H9 (cell line): ENCODE results near the gene CCDC154. TPM values are rescaled to one million over a fixed set of nuclear protein-coding genes. Genes with fewer than 3 reads are reported as not detected.

Source experiments
- DNase-seq: peaks from one replicate; pipeline ENCODE4 v3.0.0-alpha.2; 2017
- H2AFZ ChIP-seq: one replicate; pipeline ENCODE4 v1.6.1; 2013; ENCODE audit warnings: mild to moderate bottlenecking, low read length, control low read depth, moderate library complexity
- H2AK5ac ChIP-seq: 2 replicates; pipeline ENCODE4 v1.6.1; 2013; ENCODE audit warnings: low read length, control low read depth, mixed read lengths; ENCODE audit not compliant: insufficient read length
- H2BK120ac ChIP-seq: one replicate; pipeline ENCODE4 v1.6.1; 2013; ENCODE audit warnings: low read depth, mild to moderate bottlenecking, low read length, control low read depth, inconsistent platforms; ENCODE audit not compliant: poor library complexity, severe bottlenecking
- H2BK12ac ChIP-seq: 2 replicates; pipeline ENCODE4 v1.6.1; 2013; ENCODE audit warnings: low read length, control low read depth, mixed read lengths, low read depth; ENCODE audit not compliant: insufficient read length
- H2BK15ac ChIP-seq: 2 replicates; pipeline ENCODE4 v1.6.1; 2013; ENCODE audit warnings: low read depth, low read length, control low read depth
- H2BK20ac ChIP-seq: one replicate; pipeline ENCODE4 v1.6.1; 2013; ENCODE audit warnings: low read depth, mild to moderate bottlenecking, low read length, control low read depth, inconsistent platforms; ENCODE audit not compliant: poor library complexity, severe bottlenecking
- H2BK5ac ChIP-seq: 2 replicates; pipeline ENCODE4 v1.6.1; 2013; ENCODE audit warnings: low read length, control low read depth, mixed read lengths; ENCODE audit not compliant: insufficient read length
- H3K14ac ChIP-seq: 2 replicates; pipeline ENCODE4 v1.6.1; 2013; ENCODE audit warnings: low read length, control low read depth; ENCODE audit not compliant: insufficient read depth
- H3K18ac ChIP-seq: 2 replicates; pipeline ENCODE4 v1.6.1; 2013; ENCODE audit warnings: low read depth, mild to moderate bottlenecking, mixed read lengths, low read length, control low read depth; ENCODE audit not compliant: insufficient read length
- H3K23ac ChIP-seq: 2 replicates; pipeline ENCODE4 v1.6.1; 2013; ENCODE audit warnings: low read length, control low read depth, mixed read lengths, low read depth; ENCODE audit not compliant: insufficient read length
- H3K23me2 ChIP-seq: 2 replicates; pipeline ENCODE4 v1.6.1; 2013; ENCODE audit warnings: low read depth, mild to moderate bottlenecking, mixed read lengths, low read length, control low read depth; ENCODE audit not compliant: insufficient read length, poor library complexity, severe bottlenecking
- H3K27ac ChIP-seq: 2 replicates; pipeline ENCODE4 v1.5.1; 2013; ENCODE audit warnings: low read length, control low read depth, mixed read lengths, low read depth; ENCODE audit not compliant: insufficient read length
- H3K27me3 ChIP-seq: 2 replicates; pipeline ENCODE4 v1.6.1; 2013; ENCODE audit warnings: low read length, control low read depth, inconsistent platforms; ENCODE audit not compliant: insufficient read depth
- H3K4ac ChIP-seq: 2 replicates; pipeline ENCODE4 v1.6.1; 2013; ENCODE audit warnings: low read depth, mild to moderate bottlenecking, control low read depth, inconsistent platforms, low read length, moderate library complexity
- H3K4me1 ChIP-seq: 2 replicates; pipeline ENCODE4 v1.6.1; 2013; ENCODE audit warnings: low read length, control low read depth, inconsistent platforms; ENCODE audit not compliant: insufficient read depth
- H3K4me2 ChIP-seq: 2 replicates; pipeline ENCODE4 v1.6.1; 2013; ENCODE audit warnings: low read length, control low read depth, mixed read lengths; ENCODE audit not compliant: insufficient read length, insufficient read depth
- H3K56ac ChIP-seq: 2 replicates; pipeline ENCODE4 v1.6.1; 2013; ENCODE audit warnings: low read depth, mild to moderate bottlenecking, mixed read lengths, low read length, control low read depth; ENCODE audit not compliant: insufficient read length
- H3K79me1 ChIP-seq: 2 replicates; pipeline ENCODE4 v1.6.1; 2013; ENCODE audit warnings: low read depth, mild to moderate bottlenecking, moderate library complexity, low read length, control low read depth, inconsistent platforms; ENCODE audit not compliant: insufficient read depth, poor library complexity, severe bottlenecking
- H3K79me2 ChIP-seq: 2 replicates; pipeline ENCODE4 v1.6.1; 2013; ENCODE audit warnings: low read length, control low read depth, inconsistent platforms; ENCODE audit not compliant: insufficient read depth
- H3K9ac ChIP-seq: 2 replicates; pipeline ENCODE4 v1.6.1; 2013; ENCODE audit warnings: low read length, control low read depth, mixed read lengths; ENCODE audit not compliant: insufficient read length; ENCODE audit errors: extremely low read depth
- H3K9me3 ChIP-seq: one replicate; pipeline ENCODE4 v1.6.1; 2013; ENCODE audit warnings: low read depth, low read length, inconsistent platforms; ENCODE audit not compliant: control insufficient read depth
- H3T11ph ChIP-seq: one replicate; pipeline ENCODE4 v1.6.1; 2013; ENCODE audit warnings: mild to moderate bottlenecking, low read length, control low read depth, inconsistent platforms
- H4K20me1 ChIP-seq: one replicate; pipeline ENCODE4 v1.6.1; 2013; ENCODE audit not compliant: control insufficient read depth, insufficient read length, insufficient read depth
- H4K5ac ChIP-seq: 2 replicates; pipeline ENCODE4 v1.6.1; 2013; ENCODE audit warnings: low read depth, mild to moderate bottlenecking, mixed read lengths, low read length, control low read depth; ENCODE audit not compliant: insufficient read length
- H4K8ac ChIP-seq: replicated peaks from 2 replicates; pipeline ENCODE4 v1.6.1; 2013; ENCODE audit warnings: low read length, control low read depth, mixed read lengths, low read depth; ENCODE audit not compliant: insufficient read length
- H4K91ac ChIP-seq: 2 replicates; pipeline ENCODE4 v1.6.1; 2013; ENCODE audit warnings: low read depth, mild to moderate bottlenecking, moderate library complexity, mixed read lengths, low read length, control low read depth; ENCODE audit not compliant: insufficient read length
- H3K27ac Mint-ChIP-seq, 3 experiments: 2 replicates in 2 of 3; 3 replicates in 1 of 3; pipeline ENCODE4 v1.8.0; 2020 to 2021; ENCODE audit warnings: mixed read lengths in 3 of 3, mild to moderate bottlenecking in 1 of 3, moderate library complexity in 1 of 3
- H3K27me3 Mint-ChIP-seq: 2 replicates; pipeline ENCODE4 v1.8.0; 2021; ENCODE audit warnings: low read depth, mild to moderate bottlenecking, moderate library complexity, mixed read lengths
- H3K36me3 Mint-ChIP-seq, 3 experiments: 2 replicates in 2 of 3; 3 replicates in 1 of 3; pipeline ENCODE4 v1.8.0; 2020 to 2021; ENCODE audit warnings: low read depth in 3 of 3, mixed read lengths in 3 of 3; ENCODE audit not compliant: insufficient read depth in 1 of 3
- H3K4me1 Mint-ChIP-seq, 2 experiments: 2 replicates each; pipeline ENCODE4 v1.8.0; 2020; ENCODE audit warnings: mixed read lengths in 2 of 2
- H3K4me3 Mint-ChIP-seq, 2 experiments: 2 replicates in 1 of 2; 3 replicates in 1 of 2; pipeline ENCODE4 v1.8.0; 2020 to 2021; ENCODE audit warnings: mild to moderate bottlenecking in 2 of 2, mixed read lengths in 2 of 2, moderate library complexity in 1 of 2
- H3K9me3 Mint-ChIP-seq, 2 experiments: 2 replicates in 1 of 2; 3 replicates in 1 of 2; pipeline ENCODE4 v1.8.0; 2020; ENCODE audit warnings: mild to moderate bottlenecking in 2 of 2, mixed read lengths in 2 of 2, moderate library complexity in 1 of 2
- CTCF ChIP-seq: fragments of 200-600 bp; sonication (generic); conservative IDR thresholded peaks from 3 replicates; pipeline ENCODE4 v1.8.0; 2021; ENCODE audit warnings: antibody characterized with exemption, mild to moderate bottlenecking
- WGBS: extraction: QIAGEN DNeasy Blood & Tissue Kit; methylation state at CpG from one replicate; pipeline ENCODE4 v1.1.7; 2013; ENCODE audit warnings: missing lambda C conversion rate, low lambda C conversion rate, mixed read lengths; ENCODE audit not compliant: insufficient read length; ENCODE audit errors: extremely low coverage; 5-methylcytosine and 5-hydroxymethylcytosine counted together
- total RNA-seq: library from RNA; stranded (reverse); gene quantifications from 2 replicates; pipeline ENCODE4 v1.2.1, GENCODE V29; 2021

Gene CCDC154
- total RNA-seq, 1 experiment from 2014 or later, result 1.3 TPM

- H3K79me1 ChIP-seq, result peaks cover 4% of the 10 kb centered on the region
- no peak overlapping the region for H2BK5ac ChIP-seq
- no peaks in the 10 kb centered on the region for H4K20me1 ChIP-seq
- Mint-ChIP-seq H3K9me3 (no peaks in the 10 kb centered on the region), H3K36me3 (peaks cover 2 to 11% (median 8%) of the 10 kb centered on the region in 3 experiments; a peak in 4 of 7 replicates), H3K4me3 (no peak overlapping the region), H3K27ac (peak overlapping the region in 1 of 3 experiments; percentile 48; a peak in 1 of 7 replicates), H3K4me1 (0 out of 4 replicates have a peak, but pooled peaks cover 0 to 2% of the 10 kb centered on the region in 2 experiments), H3K27me3 (no peaks in the 10 kb centered on the region)
- H3K4me1 ChIP-seq, result no peaks in the 10 kb centered on the region
- H3K27me3 ChIP-seq, result no peaks in the 10 kb centered on the region
- no peak overlapping the region for H3T11ph ChIP-seq
- no peak overlapping the region; the same call in 1 of the 2 replicates for H3K14ac ChIP-seq
- no peak overlapping the region for H3K23ac ChIP-seq
- no peak overlapping the region for H3K4ac ChIP-seq
- no peaks in the 10 kb centered on the region for H3K9me3 ChIP-seq
- H4K91ac ChIP-seq, result no peak overlapping the region
- no peak overlapping the region for H2BK12ac ChIP-seq
- no peak overlapping the region for H2BK15ac ChIP-seq
- H3K56ac ChIP-seq, result no peak overlapping the region
- H2BK120ac ChIP-seq, result no peak overlapping the region
- no peak overlapping the region for H3K18ac ChIP-seq
- H3K79me2 ChIP-seq, result peaks cover 9% of the 10 kb centered on the region; the same call in 1 of the 2 replicates
- no peak for TF ChIP-seq CTCF
- H3K23me2 ChIP-seq, result no peaks in the 10 kb centered on the region
- H4K5ac ChIP-seq, result no peak overlapping the region
- H2AFZ ChIP-seq, result no peak overlapping the region
- no peak for DNase-seq
- H2BK20ac ChIP-seq, result no peak overlapping the region
- H4K8ac ChIP-seq, result no peak overlapping the region
- no peak overlapping the region for H3K9ac ChIP-seq
- H3K4me2 ChIP-seq, result no peak overlapping the region
- H2AK5ac ChIP-seq, result no peak overlapping the region
- no peak overlapping the region for H3K27ac ChIP-seq
- WGBS, result no CpG with 5 or more reads among the region's 13 CpGs
Measured at GRCh38 chr16:1465567-1465915, 21.2 kb upstream of the CCDC154 start.
